Activated naive CD8-positive, alpha-beta T cell treated with anti-CD3 and anti-CD28 coated beads, Interleukin-2, amount 10 ng/mL, durations not matched to agents 7 days and 5 days (primary cell): ENCODE data around the gene XPO5. TPM values are rescaled to one million over a fixed set of nuclear protein-coding genes. Genes with fewer than 3 reads are reported as not detected.
"Not testable (repeated sequence)": the region's sequence is repeated elsewhere in the genome, so short reads cannot be mapped to it uniquely, and the experiment has no call there.

Experiments used
- ATAC-seq: fragments of 150-1000 bp; cut with Tn5 transposase; one replicate; pipeline ENCODE4 v1.10.0; 2021; ENCODE audit warnings: low read depth, moderate library complexity
- POLR2A ChIA-PET: fragments of 350-600 bp; sonication (Branson Sonifier 250); formaldehyde crosslinking; loops from one replicate; lab custom pipeline; 2021; ENCODE audit warnings: antibody characterized with exemption; lab: Charles Lee
- DNase-seq: peaks from one replicate; pipeline ENCODE4 v3.0.0; 2021
- H3K27ac Mint-ChIP-seq: one replicate; pipeline ENCODE4 v1.8.0; 2022; ENCODE audit warnings: mild to moderate bottlenecking, mixed read lengths
- H3K27me3 Mint-ChIP-seq: one replicate; pipeline ENCODE4 v1.8.0; 2022; ENCODE audit warnings: mild to moderate bottlenecking, moderate library complexity, mixed read lengths
- H3K36me3 Mint-ChIP-seq: one replicate; pipeline ENCODE4 v1.8.0; 2021; ENCODE audit warnings: mild to moderate bottlenecking, mixed read lengths
- H3K4me1 Mint-ChIP-seq: one replicate; pipeline ENCODE4 v1.8.0; 2021; ENCODE audit warnings: mixed read lengths
- H3K4me3 Mint-ChIP-seq: one replicate; pipeline ENCODE4 v1.8.0; 2022; ENCODE audit warnings: mild to moderate bottlenecking, moderate library complexity, mixed read lengths
- H3K9me3 Mint-ChIP-seq: one replicate; pipeline ENCODE4 v1.8.0; 2021; ENCODE audit warnings: mixed read lengths
- total RNA-seq, 2 experiments: library from RNA; stranded (reverse); gene quantifications; one replicate each; pipeline ENCODE4 v1.2.3, GENCODE V29; 2021

Gene XPO5
- total RNA-seq, 2 experiments from 2014 or later, result 46.1 to 47.0 TPM

DNA sequence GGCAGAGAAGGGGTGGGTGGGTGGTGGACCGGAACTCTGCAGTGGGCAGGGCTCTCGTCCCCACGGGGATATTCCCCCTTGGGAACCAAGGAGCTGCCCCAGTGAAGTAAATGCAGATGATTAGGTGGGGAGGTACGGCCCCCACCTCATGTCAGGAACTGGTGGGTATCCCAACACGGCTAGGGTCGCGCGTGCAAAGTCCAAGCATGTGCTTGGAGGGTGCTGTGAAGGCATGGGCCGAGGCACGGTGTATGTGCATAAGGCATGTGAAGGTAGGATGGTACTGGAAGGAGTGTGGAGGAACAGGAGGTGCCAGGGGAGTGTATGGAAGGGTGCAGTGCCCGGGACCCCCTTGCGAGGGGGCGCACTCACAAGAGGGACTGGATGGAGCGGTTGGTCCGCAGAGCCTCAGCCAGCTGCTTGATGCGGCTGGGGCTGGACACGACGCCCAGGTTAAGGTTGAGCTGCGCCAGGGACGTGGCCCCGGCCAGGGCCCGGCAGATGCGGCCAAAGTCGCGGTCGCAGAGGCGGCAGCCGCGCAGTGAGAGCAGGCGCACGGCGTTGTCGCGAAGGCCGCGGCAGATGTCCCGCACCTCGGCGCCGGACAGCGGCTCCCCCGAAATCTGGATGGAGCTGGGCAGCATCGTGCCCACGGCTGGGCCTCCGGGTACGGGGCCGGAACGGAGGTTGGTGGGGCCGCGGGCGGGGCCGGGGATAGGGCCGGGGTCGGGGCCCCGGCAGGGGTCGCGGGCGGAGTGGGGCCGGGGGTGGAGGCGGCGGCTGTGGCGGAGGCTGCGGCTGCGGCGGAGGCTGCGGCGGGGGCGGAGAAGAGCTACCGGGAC is 66.5 kb downstream of the XPO5 start:
- Mint-ChIP-seq H3K27me3 (peaks cover 18% of the 10 kb centered on the region), H3K36me3 (peaks cover 15% of the 10 kb centered on the region), H3K9me3 (no peaks in the 10 kb centered on the region), H3K4me3 (peak overlapping the region; percentile 86), H3K27ac (no peak overlapping the region), H3K4me1 (peaks cover 11% of the 10 kb centered on the region)
- POLR2A ChIA-PET, result interaction anchor here (0.6 to 1.2 kb wide), 5 partner anchors 11 to 285 kb away, joined by 3 to 5 read pairs (median 3); partner anchors contain the start of gene DNPH1
- DNase-seq, result peak; percentile 42
- ATAC-seq, result peak; percentile 2

- POLR2A ChIA-PET, result interaction anchor here (1.9 to 3.4 kb wide), 2 partner anchors 8 to 31 kb away, joined by 12 to 19 read pairs; partner anchors contain the start of genes POLR1C, TJAP1 and YIPF3
- Mint-ChIP-seq H3K4me1 (peaks cover 11% of the 10 kb centered on the region), H3K4me3 (peak overlapping the region; percentile 86), H3K27me3 (peaks cover 18% of the 10 kb centered on the region), H3K36me3 (peaks cover 18% of the 10 kb centered on the region), H3K9me3 (no peaks in the 10 kb centered on the region), H3K27ac (no peak overlapping the region)
- ATAC-seq (no peak), DNase-seq (no peak)
Observed at GRCh38 chr6:43508481-43509141, 67.2 kb downstream of the XPO5 start.

- H3K4me1 Mint-ChIP-seq, result peaks cover 9% of the 10 kb centered on the region
- peak; percentile 76 for DNase-seq
- H3K4me3 Mint-ChIP-seq, result no peak overlapping the region
- peak overlapping the region; percentile 35 for H3K27ac Mint-ChIP-seq
- H3K36me3 Mint-ChIP-seq, result peaks cover 15% of the 10 kb centered on the region
- peak; percentile 72 for ATAC-seq
- POLR2A ChIA-PET, result interaction anchor here (0.6 to 3.4 kb wide), 7 partner anchors 10 to 335 kb away, joined by 3 to 19 read pairs (median 5); partner anchors contain the start of genes GTPBP2, POLR1C, TJAP1 and YIPF3
- H3K27me3 Mint-ChIP-seq, result peaks cover 18% of the 10 kb centered on the region
- no peaks in the 10 kb centered on the region for H3K9me3 Mint-ChIP-seq
Observed at GRCh38 chr6:43506667-43507471, 69.0 kb downstream of the XPO5 start.

DNA sequence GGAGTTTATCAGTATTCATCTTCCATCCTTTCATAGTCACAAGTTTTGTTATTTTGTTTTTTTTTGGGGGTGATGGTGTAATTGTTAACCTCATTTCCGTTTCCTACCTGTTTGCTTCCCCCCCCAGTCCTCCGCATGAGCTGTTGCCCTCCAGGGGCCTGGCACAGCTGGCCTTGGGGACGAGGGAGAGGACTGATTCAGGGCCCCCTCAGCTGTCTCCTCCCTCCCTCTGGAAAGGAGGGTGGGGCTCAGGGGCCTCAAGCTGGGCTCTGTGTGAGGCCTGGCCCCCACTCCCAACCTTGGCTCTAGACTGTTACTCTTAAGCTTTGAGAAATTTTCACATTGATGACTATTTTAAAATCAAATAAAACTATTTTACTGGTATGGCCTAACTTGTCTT is 69.7 kb downstream of the XPO5 start:
- Mint-ChIP-seq H3K9me3 (no peaks in the 10 kb centered on the region), H3K27me3 (peaks cover 18% of the 10 kb centered on the region), H3K4me3 (no peak overlapping the region), H3K27ac (peak overlapping the region; percentile 47), H3K36me3 (peaks cover 12% of the 10 kb centered on the region), H3K4me1 (peaks cover 9% of the 10 kb centered on the region)
- ATAC-seq, result no peak
- DNase-seq, result no peak
- POLR2A ChIA-PET, result interaction anchor here (1.6 to 3.4 kb wide), 2 partner anchors 11 to 334 kb away, joined by 3 to 19 read pairs; partner anchors contain the start of genes POLR1C and YIPF3

GRCh38 chr6:43505718-43506117 is 70.1 kb downstream of the XPO5 start:
- H3K9me3 Mint-ChIP-seq, result no peaks in the 10 kb centered on the region
- DNase-seq (no peak), ATAC-seq (no peak)
- H3K4me3 Mint-ChIP-seq, result no peak overlapping the region
- H3K4me1 Mint-ChIP-seq, result peaks cover 9% of the 10 kb centered on the region
- H3K36me3 Mint-ChIP-seq, result peaks cover 9% of the 10 kb centered on the region
- POLR2A ChIA-PET, result interaction anchor here (1.0 to 3.4 kb wide), 2 partner anchors 11 to 28 kb away, joined by 3 to 19 read pairs; partner anchors contain the start of genes POLR1C and YIPF3
- peaks cover 18% of the 10 kb centered on the region for H3K27me3 Mint-ChIP-seq
- no peak overlapping the region for H3K27ac Mint-ChIP-seq

DNA sequence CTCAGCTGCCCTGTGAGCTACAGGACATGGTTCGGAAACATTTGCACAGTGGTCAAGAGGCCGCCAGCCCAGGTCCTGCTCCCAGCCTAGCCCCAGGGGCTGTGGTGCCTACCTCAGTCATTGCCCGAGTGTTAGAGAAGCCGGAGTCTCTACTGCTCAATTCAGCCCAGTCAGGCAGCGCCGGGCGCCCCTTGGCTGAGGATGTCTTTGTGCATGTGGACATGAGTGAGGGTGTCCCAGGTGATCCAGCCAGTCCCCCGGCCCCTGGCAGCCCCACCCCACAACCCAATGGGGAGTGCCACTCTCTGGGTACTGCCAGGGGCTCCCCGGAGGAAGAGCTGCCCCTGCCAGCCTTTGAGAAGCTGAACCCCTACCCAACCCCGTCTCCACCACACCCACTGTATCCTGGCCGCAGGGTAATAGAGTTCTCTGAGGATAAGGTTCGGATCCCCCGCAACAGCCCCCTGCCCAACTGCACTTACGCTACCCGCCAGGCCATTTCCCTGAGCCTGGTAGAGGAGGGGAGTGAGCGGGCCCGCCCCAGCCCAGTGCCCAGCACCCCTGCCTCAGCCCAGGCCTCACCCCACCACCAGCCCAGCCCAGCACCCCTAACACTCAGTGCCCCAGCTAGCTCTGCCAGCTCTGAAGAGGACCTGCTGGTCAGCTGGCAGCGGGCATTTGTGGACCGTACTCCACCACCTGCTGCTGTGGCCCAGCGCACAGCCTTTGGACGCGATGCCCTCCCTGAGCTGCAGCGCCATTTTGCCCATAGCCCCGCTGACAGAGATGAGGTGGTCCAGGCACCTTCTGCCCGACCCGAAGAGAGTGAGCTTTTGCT is 70.9 kb downstream of the XPO5 start:
- POLR2A ChIA-PET, result interaction anchor here (1.0 to 3.4 kb wide), 2 partner anchors 12 to 27 kb away, joined by 3 to 19 read pairs; partner anchors contain the start of genes POLR1C and YIPF3
- H3K4me3 Mint-ChIP-seq, result no peak overlapping the region
- no peaks in the 10 kb centered on the region for H3K9me3 Mint-ChIP-seq
- DNase-seq (no peak), ATAC-seq (no peak)
- peaks cover 9% of the 10 kb centered on the region for H3K36me3 Mint-ChIP-seq
- H3K27me3 Mint-ChIP-seq, result peaks cover 18% of the 10 kb centered on the region
- peaks cover 9% of the 10 kb centered on the region for H3K4me1 Mint-ChIP-seq
- peak overlapping the region; percentile 48 for H3K27ac Mint-ChIP-seq

DNA sequence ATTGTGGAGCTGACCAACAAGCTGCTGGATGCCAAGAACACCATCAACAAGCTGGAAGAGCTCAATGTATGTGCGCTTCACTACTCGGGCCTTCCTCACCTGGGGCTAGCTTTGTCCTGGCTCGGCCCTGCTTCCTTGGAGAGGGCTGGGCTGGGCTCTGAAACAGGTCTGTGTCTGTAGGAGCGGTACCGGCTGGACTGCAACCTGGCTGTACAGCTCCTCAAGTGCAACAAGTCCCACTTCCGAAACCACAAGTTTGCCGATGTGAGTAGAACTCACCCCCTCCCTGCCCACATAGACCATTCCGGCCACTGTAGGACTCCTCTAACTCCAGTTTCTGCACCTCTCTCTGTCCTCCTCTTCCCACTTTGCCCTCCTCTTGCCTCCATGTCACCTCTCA is 72.4 kb downstream of the XPO5 start:
- POLR2A ChIA-PET, result no interaction called here
- H3K36me3 Mint-ChIP-seq, result peaks cover 6% of the 10 kb centered on the region
- DNase-seq (no peak), ATAC-seq (no peak)
- H3K4me3 Mint-ChIP-seq, result no peak overlapping the region
- H3K27ac Mint-ChIP-seq, result no peak overlapping the region
- H3K4me1 Mint-ChIP-seq, result peaks cover 5% of the 10 kb centered on the region
- no peaks in the 10 kb centered on the region for H3K9me3 Mint-ChIP-seq
- H3K27me3 Mint-ChIP-seq, result peaks cover 9% of the 10 kb centered on the region

- Mint-ChIP-seq H3K36me3 (peaks cover 6% of the 10 kb centered on the region), H3K4me1 (peaks cover 5% of the 10 kb centered on the region), H3K27ac (no peak overlapping the region), H3K9me3 (no peaks in the 10 kb centered on the region), H3K4me3 (no peak overlapping the region), H3K27me3 (peaks cover 3% of the 10 kb centered on the region)
- DNase-seq, result no peak
- no peak for ATAC-seq
- POLR2A ChIA-PET, result no interaction called here
Observed at GRCh38 chr6:43502666-43503065, 73.2 kb downstream of the XPO5 start.

DNA sequence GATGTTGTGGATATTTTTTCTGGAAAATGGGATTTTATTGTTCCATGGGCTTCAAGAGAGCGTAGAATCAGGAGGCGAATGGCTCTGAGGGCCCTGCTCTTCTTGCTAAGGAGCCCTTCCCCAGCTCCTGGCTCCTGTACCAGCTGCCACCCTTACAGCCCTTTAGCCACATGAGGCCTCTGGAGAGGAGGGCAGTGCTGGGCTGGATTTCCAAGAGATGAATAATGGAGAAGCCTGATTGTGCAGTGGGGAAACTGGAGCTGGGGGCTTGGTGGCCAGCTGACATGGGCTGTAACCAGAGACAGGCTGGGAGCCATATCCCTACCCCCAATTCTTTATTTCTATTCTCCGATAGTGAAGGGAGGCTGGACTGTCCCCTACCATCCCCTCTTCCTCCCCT is 74.9 kb downstream of the XPO5 start:
- H3K27ac Mint-ChIP-seq, result no peak overlapping the region
- POLR2A ChIA-PET, result interaction anchor here (0.7 kb wide), 1 partner anchor 172 kb away, joined by 3 read pairs; no protein-coding TSS in a partner anchor
- peaks cover 6% of the 10 kb centered on the region for H3K36me3 Mint-ChIP-seq
- no peak overlapping the region for H3K4me3 Mint-ChIP-seq
- ATAC-seq (no peak), DNase-seq (no peak)
- H3K9me3 Mint-ChIP-seq, result no peaks in the 10 kb centered on the region
- H3K27me3 Mint-ChIP-seq, result no peaks in the 10 kb centered on the region
- peaks cover 2% of the 10 kb centered on the region for H3K4me1 Mint-ChIP-seq

GRCh38 chr6:43499028-43499815 is 76.6 kb downstream of the XPO5 start:
- Mint-ChIP-seq H3K4me1 (peaks cover 9% of the 10 kb centered on the region), H3K9me3 (no peaks in the 10 kb centered on the region), H3K4me3 (no peak overlapping the region), H3K27ac (no peak overlapping the region), H3K36me3 (peaks cover 6% of the 10 kb centered on the region), H3K27me3 (no peaks in the 10 kb centered on the region)
- ATAC-seq (no peak), DNase-seq (no peak)
- POLR2A ChIA-PET, result interaction anchor here (1.7 kb wide), 1 partner anchor 11 kb away, joined by 4 read pairs; the partner anchor contains the start of gene LRRC73

GRCh38 chr6:43498291-43498690 is 77.5 kb downstream of the XPO5 start:
- H3K36me3 Mint-ChIP-seq, H3K4me1 Mint-ChIP-seq, ATAC-seq, H3K4me3 Mint-ChIP-seq, DNase-seq, H3K9me3 Mint-ChIP-seq, H3K27me3 Mint-ChIP-seq, H3K27ac Mint-ChIP-seq: not testable (repeated sequence)
- POLR2A ChIA-PET, result interaction anchor here (1.7 kb wide), 1 partner anchor 12 kb away, joined by 4 read pairs; the partner anchor contains the start of gene LRRC73
